ENCODE data around the gene RNASE8. TPM values are rescaled to one million over a fixed set of nuclear protein-coding genes. Genes with fewer than 3 reads are reported as not detected.

Gene RNASE8
- total RNA-seq, 1 experiment from 2014 or later: not detected

DNA sequence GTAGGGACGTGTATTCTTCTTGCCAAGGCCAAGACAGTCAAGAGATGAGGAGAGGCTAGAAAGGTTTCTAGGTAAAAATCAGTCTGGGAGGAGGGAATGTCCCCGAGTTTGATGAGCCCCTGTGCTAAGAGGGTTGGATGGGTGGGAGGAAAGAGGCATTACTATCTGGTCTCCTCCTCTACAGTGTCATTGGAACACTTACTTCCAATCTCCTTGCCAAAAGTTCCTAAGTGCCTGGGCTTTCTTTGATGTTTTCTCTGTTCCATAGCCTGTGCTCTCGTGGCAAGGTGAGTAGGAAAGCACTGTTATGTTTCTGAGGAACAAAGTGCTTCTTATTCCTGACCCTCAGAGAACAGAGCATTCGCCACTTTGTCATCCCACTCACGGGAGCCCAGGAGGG, 22.9 kb upstream of the RNASE8 start, which contains the start of gene RNASE13:
RNASE13 (minus strand) TSS at position 101 of the 400 bp plus-strand sequence. CDS start 519 bp downstream, outside the sequence.
- H3K27me3 ChIP-seq (ENCODE audit: control insufficient read depth, insufficient read depth, low read length): no peaks in the 10 kb centered on the region; the same call in none of the 2 replicates
- in situ Hi-C loops (cut with HindIII; ENCODE audit: low pct_unique_long_range_greater_than_20kb, low sequenced_read_pairs): no loop called here

GRCh38 chr14:21036751-21037150, 20.9 kb upstream of the RNASE8 start:
- no TSS peak for BruUV-seq (replicated peaks)
- Histone ChIP-seq H3K4me3 (ENCODE audit: low read depth in 2 of 2, low read length in 2 of 2) (no peak overlapping the region), H3K9me3 (ENCODE audit: control insufficient read depth, insufficient read depth, low read depth, low read length) (no peaks in the 10 kb centered on the region), H3K4me1 (ENCODE audit: control insufficient read depth, insufficient read depth, low read length) (no peaks in the 10 kb centered on the region), H3K27ac (ENCODE audit: low read length) (no peak overlapping the region), H3K36me3 (ENCODE audit: control insufficient read depth, insufficient read depth, low read length) (no peaks in the 10 kb centered on the region), H3K27me3 (ENCODE audit: control insufficient read depth, insufficient read depth, low read length) (no peaks in the 10 kb centered on the region; the same call in none of the 2 replicates)
- no peak for ATAC-seq
- no peak for TF ChIP-seq POLR2AphosphoS5 (IDR thresholded peaks at IDR 0.05; ENCODE audit: low read depth, low read length)
- no peak for TF ChIP-seq CTCF (IDR thresholded peaks at IDR 0.05)
- TF ChIP-seq TCF7L2 (IDR thresholded peaks at IDR 0.05; ENCODE audit: low read depth, low read length): no peak
- no peak for TF ChIP-seq SIN3A (IDR thresholded peaks at IDR 0.05; ENCODE audit: borderline replicate concordance, insufficient read depth, low read depth, low read length)
- TF ChIP-seq REST (IDR thresholded peaks at IDR 0.05; ENCODE audit: insufficient read depth in 1 of 2, low read depth in 2 of 2, low read length in 1 of 2): no peak
- in situ Hi-C loops (cut with HindIII; ENCODE audit: low pct_unique_long_range_greater_than_20kb, low sequenced_read_pairs) (no loop called here), intact Hi-C loops (cut with micrococcal nuclease; ENCODE audit: unreplicated experiment) (no loop called here)
- CTCF ChIA-PET: no interaction called here
- no peak for DNase-seq (ENCODE audit: low read depth, low spot score)
- POLR2A ChIA-PET: no interaction called here

More for the DNA sequence above, 22.9 kb upstream of the RNASE8 start, which contains the start of gene RNASE13:
- DNase-seq (ENCODE audit: low read depth, low spot score) (no peak), ATAC-seq (no peak)
- no peak for TF ChIP-seq POLR2AphosphoS5 (IDR thresholded peaks at IDR 0.05; ENCODE audit: low read depth, low read length)
- no peak for TF ChIP-seq TCF7L2 (IDR thresholded peaks at IDR 0.05; ENCODE audit: low read depth, low read length)
- no peak for TF ChIP-seq REST (IDR thresholded peaks at IDR 0.05; ENCODE audit: insufficient read depth in 1 of 2, low read depth in 2 of 2, low read length in 1 of 2)
- no peak for TF ChIP-seq CTCF (IDR thresholded peaks at IDR 0.05)
- TF ChIP-seq SIN3A (IDR thresholded peaks at IDR 0.05; ENCODE audit: borderline replicate concordance, insufficient read depth, low read depth, low read length): no peak
- BruUV-seq (replicated peaks): no TSS peak
- CTCF ChIA-PET: interaction anchor here (2.2 kb wide), 1 partner anchor 20 kb away, joined by 11 read pairs; no protein-coding TSS in a partner anchor
- H3K36me3 ChIP-seq (ENCODE audit: control insufficient read depth, insufficient read depth, low read length): no peaks in the 10 kb centered on the region
- no peak within 1 kb of the TSS for H3K4me3 ChIP-seq (ENCODE audit: low read depth in 2 of 2, low read length in 2 of 2)
- H3K9me3 ChIP-seq (ENCODE audit: control insufficient read depth, insufficient read depth, low read depth, low read length): no peaks in the 10 kb centered on the region
- intact Hi-C loops (cut with micrococcal nuclease; ENCODE audit: unreplicated experiment): no loop called here
- H3K4me1 ChIP-seq (ENCODE audit: control insufficient read depth, insufficient read depth, low read length): no peaks in the 10 kb centered on the region
- H3K27ac ChIP-seq (ENCODE audit: low read length): no peak within 1 kb of the TSS
- POLR2A ChIA-PET: interaction anchor here (0.6 kb wide), 1 partner anchor 423 kb away, joined by 7 read pairs; no protein-coding TSS in a partner anchor

All from Panc1 (cell line).